NCI-H748 (cell line): ENCODE measurements around the gene GSN.
A peak's percentile ranks its signal among the peaks of the same experiment; 100 is the strongest.

Experiments
- DNase-seq: peaks from one replicate; lab custom pipeline; 2025; ENCODE audit not compliant: unreplicated experiment; lab: John Stamatoyannopoulos, UW

GSN gene

GRCh38 chr9:121348221-121348620, 80.3 kb downstream of the GSN start:
- DNase-seq: no peak

- DNase-seq: no peak
Observed at GRCh38 chr9:121349009-121349408, 81.0 kb downstream of the GSN start.

- DNase-seq: no peak
Observed at GRCh38 chr9:121350036-121350435, 82.1 kb downstream of the GSN start.

GRCh38 chr9:121350993-121351561, 83.1 kb downstream of the GSN start:
- DNase-seq: peak; percentile 14

- DNase-seq: no peak
Observed at GRCh38 chr9:121353241-121354061, 85.5 kb downstream of the GSN start.

- DNase-seq: no peak
Observed at GRCh38 chr9:121354141-121354540, 86.2 kb downstream of the GSN start.

GRCh38 chr9:121354762-121355161, 86.8 kb downstream of the GSN start:
- DNase-seq: no peak

- DNase-seq: no peak
Observed at GRCh38 chr9:121357011-121357410, 89.0 kb downstream of the GSN start.

GRCh38 chr9:121358751-121359150, 90.8 kb downstream of the GSN start:
- DNase-seq: no peak

GRCh38 chr9:121359351-121360294, 91.7 kb downstream of the GSN start:
- no peak for DNase-seq

- DNase-seq: no peak
Observed at GRCh38 chr9:121360601-121361374, 92.8 kb downstream of the GSN start.

- no peak for DNase-seq
Observed at GRCh38 chr9:121362813-121363621, 95.1 kb downstream of the GSN start.

GRCh38 chr9:121363622-121363961, 95.6 kb downstream of the GSN start:
- no peak for DNase-seq

- DNase-seq: no peak
Observed at GRCh38 chr9:121364077-121364476, 96.1 kb downstream of the GSN start.

- no peak for DNase-seq
Observed at GRCh38 chr9:121364886-121365285, 96.9 kb downstream of the GSN start.

- DNase-seq: no peak
Observed at GRCh38 chr9:121365564-121365963, 97.6 kb downstream of the GSN start.

GRCh38 chr9:121366611-121367192, 98.7 kb downstream of the GSN start:
- DNase-seq: no peak

GRCh38 chr9:121367306-121368137, 99.6 kb downstream of the GSN start:
- no peak for DNase-seq

- no peak for DNase-seq
Observed at GRCh38 chr9:121368138-121368522, 100.2 kb downstream of the GSN start.
